H9 (cell line): Measurements from ENCODE around the gene NKAIN2. TPM values are rescaled to one million over a fixed set of nuclear protein-coding genes. Genes with fewer than 3 reads are reported as not detected.

ENCODE experiments used
- DNase-seq: peaks from one replicate; pipeline ENCODE4 v3.0.0-alpha.2; 2017
- H2AFZ ChIP-seq: one replicate; pipeline ENCODE4 v1.6.1; 2013; ENCODE audit warnings: mild to moderate bottlenecking, low read length, control low read depth, moderate library complexity
- H2AK5ac ChIP-seq: 2 replicates; pipeline ENCODE4 v1.6.1; 2013; ENCODE audit warnings: low read length, control low read depth, mixed read lengths; ENCODE audit not compliant: insufficient read length
- H2BK120ac ChIP-seq: one replicate; pipeline ENCODE4 v1.6.1; 2013; ENCODE audit warnings: low read depth, mild to moderate bottlenecking, low read length, control low read depth, inconsistent platforms; ENCODE audit not compliant: poor library complexity, severe bottlenecking
- H2BK12ac ChIP-seq: 2 replicates; pipeline ENCODE4 v1.6.1; 2013; ENCODE audit warnings: low read length, control low read depth, mixed read lengths, low read depth; ENCODE audit not compliant: insufficient read length
- H2BK15ac ChIP-seq: 2 replicates; pipeline ENCODE4 v1.6.1; 2013; ENCODE audit warnings: low read depth, low read length, control low read depth
- H2BK20ac ChIP-seq: one replicate; pipeline ENCODE4 v1.6.1; 2013; ENCODE audit warnings: low read depth, mild to moderate bottlenecking, low read length, control low read depth, inconsistent platforms; ENCODE audit not compliant: poor library complexity, severe bottlenecking
- H2BK5ac ChIP-seq: 2 replicates; pipeline ENCODE4 v1.6.1; 2013; ENCODE audit warnings: low read length, control low read depth, mixed read lengths; ENCODE audit not compliant: insufficient read length
- H3K14ac ChIP-seq: 2 replicates; pipeline ENCODE4 v1.6.1; 2013; ENCODE audit warnings: low read length, control low read depth; ENCODE audit not compliant: insufficient read depth
- H3K18ac ChIP-seq: 2 replicates; pipeline ENCODE4 v1.6.1; 2013; ENCODE audit warnings: low read depth, mild to moderate bottlenecking, mixed read lengths, low read length, control low read depth; ENCODE audit not compliant: insufficient read length
- H3K23ac ChIP-seq: 2 replicates; pipeline ENCODE4 v1.6.1; 2013; ENCODE audit warnings: low read length, control low read depth, mixed read lengths, low read depth; ENCODE audit not compliant: insufficient read length
- H3K23me2 ChIP-seq: 2 replicates; pipeline ENCODE4 v1.6.1; 2013; ENCODE audit warnings: low read depth, mild to moderate bottlenecking, mixed read lengths, low read length, control low read depth; ENCODE audit not compliant: insufficient read length, poor library complexity, severe bottlenecking
- H3K27ac ChIP-seq: 2 replicates; pipeline ENCODE4 v1.5.1; 2013; ENCODE audit warnings: low read length, control low read depth, mixed read lengths, low read depth; ENCODE audit not compliant: insufficient read length
- H3K27me3 ChIP-seq: 2 replicates; pipeline ENCODE4 v1.6.1; 2013; ENCODE audit warnings: low read length, control low read depth, inconsistent platforms; ENCODE audit not compliant: insufficient read depth
- H3K4ac ChIP-seq: 2 replicates; pipeline ENCODE4 v1.6.1; 2013; ENCODE audit warnings: low read depth, mild to moderate bottlenecking, control low read depth, inconsistent platforms, low read length, moderate library complexity
- H3K4me1 ChIP-seq: 2 replicates; pipeline ENCODE4 v1.6.1; 2013; ENCODE audit warnings: low read length, control low read depth, inconsistent platforms; ENCODE audit not compliant: insufficient read depth
- H3K4me2 ChIP-seq: 2 replicates; pipeline ENCODE4 v1.6.1; 2013; ENCODE audit warnings: low read length, control low read depth, mixed read lengths; ENCODE audit not compliant: insufficient read length, insufficient read depth
- H3K56ac ChIP-seq: 2 replicates; pipeline ENCODE4 v1.6.1; 2013; ENCODE audit warnings: low read depth, mild to moderate bottlenecking, mixed read lengths, low read length, control low read depth; ENCODE audit not compliant: insufficient read length
- H3K79me1 ChIP-seq: 2 replicates; pipeline ENCODE4 v1.6.1; 2013; ENCODE audit warnings: low read depth, mild to moderate bottlenecking, moderate library complexity, low read length, control low read depth, inconsistent platforms; ENCODE audit not compliant: insufficient read depth, poor library complexity, severe bottlenecking
- H3K79me2 ChIP-seq: 2 replicates; pipeline ENCODE4 v1.6.1; 2013; ENCODE audit warnings: low read length, control low read depth, inconsistent platforms; ENCODE audit not compliant: insufficient read depth
- H3K9ac ChIP-seq: 2 replicates; pipeline ENCODE4 v1.6.1; 2013; ENCODE audit warnings: low read length, control low read depth, mixed read lengths; ENCODE audit not compliant: insufficient read length; ENCODE audit errors: extremely low read depth
- H3K9me3 ChIP-seq: one replicate; pipeline ENCODE4 v1.6.1; 2013; ENCODE audit warnings: low read depth, low read length, inconsistent platforms; ENCODE audit not compliant: control insufficient read depth
- H3T11ph ChIP-seq: one replicate; pipeline ENCODE4 v1.6.1; 2013; ENCODE audit warnings: mild to moderate bottlenecking, low read length, control low read depth, inconsistent platforms
- H4K20me1 ChIP-seq: one replicate; pipeline ENCODE4 v1.6.1; 2013; ENCODE audit not compliant: control insufficient read depth, insufficient read length, insufficient read depth
- H4K5ac ChIP-seq: 2 replicates; pipeline ENCODE4 v1.6.1; 2013; ENCODE audit warnings: low read depth, mild to moderate bottlenecking, mixed read lengths, low read length, control low read depth; ENCODE audit not compliant: insufficient read length
- H4K8ac ChIP-seq: replicated peaks from 2 replicates; pipeline ENCODE4 v1.6.1; 2013; ENCODE audit warnings: low read length, control low read depth, mixed read lengths, low read depth; ENCODE audit not compliant: insufficient read length
- H4K91ac ChIP-seq: 2 replicates; pipeline ENCODE4 v1.6.1; 2013; ENCODE audit warnings: low read depth, mild to moderate bottlenecking, moderate library complexity, mixed read lengths, low read length, control low read depth; ENCODE audit not compliant: insufficient read length
- H3K27ac Mint-ChIP-seq, 3 experiments: 2 replicates in 2 of 3; 3 replicates in 1 of 3; pipeline ENCODE4 v1.8.0; 2020 to 2021; ENCODE audit warnings: mixed read lengths in 3 of 3, mild to moderate bottlenecking in 1 of 3, moderate library complexity in 1 of 3
- H3K27me3 Mint-ChIP-seq: 2 replicates; pipeline ENCODE4 v1.8.0; 2021; ENCODE audit warnings: low read depth, mild to moderate bottlenecking, moderate library complexity, mixed read lengths
- H3K36me3 Mint-ChIP-seq, 3 experiments: 2 replicates in 2 of 3; 3 replicates in 1 of 3; pipeline ENCODE4 v1.8.0; 2020 to 2021; ENCODE audit warnings: low read depth in 3 of 3, mixed read lengths in 3 of 3; ENCODE audit not compliant: insufficient read depth in 1 of 3
- H3K4me1 Mint-ChIP-seq, 2 experiments: 2 replicates each; pipeline ENCODE4 v1.8.0; 2020; ENCODE audit warnings: mixed read lengths in 2 of 2
- H3K4me3 Mint-ChIP-seq, 2 experiments: 2 replicates in 1 of 2; 3 replicates in 1 of 2; pipeline ENCODE4 v1.8.0; 2020 to 2021; ENCODE audit warnings: mild to moderate bottlenecking in 2 of 2, mixed read lengths in 2 of 2, moderate library complexity in 1 of 2
- H3K9me3 Mint-ChIP-seq, 2 experiments: 2 replicates in 1 of 2; 3 replicates in 1 of 2; pipeline ENCODE4 v1.8.0; 2020; ENCODE audit warnings: mild to moderate bottlenecking in 2 of 2, mixed read lengths in 2 of 2, moderate library complexity in 1 of 2
- WGBS: extraction: QIAGEN DNeasy Blood & Tissue Kit; methylation state at CpG from one replicate; pipeline ENCODE4 v1.1.7; 2013; ENCODE audit warnings: missing lambda C conversion rate, low lambda C conversion rate, mixed read lengths; ENCODE audit not compliant: insufficient read length; ENCODE audit errors: extremely low coverage; 5-methylcytosine and 5-hydroxymethylcytosine counted together
- total RNA-seq: library from RNA; stranded (reverse); gene quantifications from 2 replicates; pipeline ENCODE4 v1.2.1, GENCODE V29; 2021
- TF ChIP-seq, protein P1 (sequence below): fragments of 200-600 bp; sonication (generic); conservative IDR thresholded peaks from 3 replicates; pipeline ENCODE4 v1.8.0; 2021; ENCODE audit warnings: antibody characterized with exemption, mild to moderate bottlenecking

NKAIN2 gene
- total RNA-seq, 1 experiment from 2014 or later, result 0.17 TPM

DNA sequence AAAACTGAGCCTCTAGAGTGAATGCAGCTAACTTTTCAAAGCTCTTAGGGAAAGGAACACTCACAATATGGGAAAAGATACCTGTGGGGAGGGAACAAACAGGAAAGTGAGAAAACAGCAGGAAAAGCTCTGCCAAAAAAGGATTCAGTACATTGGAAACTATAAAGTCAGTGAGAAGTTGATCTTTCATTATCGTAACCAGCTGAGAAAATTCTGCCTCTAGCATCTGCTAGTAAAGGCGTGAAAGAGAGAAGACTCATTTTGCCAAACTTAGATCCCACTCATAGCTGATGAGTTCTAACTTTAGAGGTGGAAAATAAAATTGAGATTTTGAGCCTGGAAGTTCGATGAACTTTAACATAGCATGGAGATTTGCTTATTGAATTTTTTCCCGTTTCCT lies 836.8 kb downstream of the NKAIN2 start:
- Histone ChIP-seq H3K27ac (no peak overlapping the region), H3K14ac (no peak overlapping the region), H3K4me2 (no peak overlapping the region), H2BK5ac (no peak overlapping the region), H3K23me2 (no peaks in the 10 kb centered on the region), H2AK5ac (no peak overlapping the region), H3K79me1 (no peaks in the 10 kb centered on the region), H3K18ac (no peak overlapping the region), H2BK20ac (no peak overlapping the region), H4K5ac (no peak overlapping the region), H3K27me3 (no peaks in the 10 kb centered on the region), H2BK120ac (no peak overlapping the region), H3T11ph (no peak overlapping the region), H3K23ac (no peak overlapping the region), H4K20me1 (no peaks in the 10 kb centered on the region), H2BK15ac (no peak overlapping the region), H2BK12ac (no peak overlapping the region), H3K9me3 (no peaks in the 10 kb centered on the region), H2AFZ (no peak overlapping the region), H3K4me1 (no peaks in the 10 kb centered on the region), H3K56ac (no peak overlapping the region), H3K9ac (no peak overlapping the region), H4K91ac (no peak overlapping the region), H3K4ac (no peak overlapping the region), H3K79me2 (no peaks in the 10 kb centered on the region), H4K8ac (no peak overlapping the region)
- no peaks in the 10 kb centered on the region for H3K36me3 Mint-ChIP-seq
- 100% methylated on average over 1 of the region's 4 CpGs for WGBS
- TF ChIP-seq, protein P1, sequence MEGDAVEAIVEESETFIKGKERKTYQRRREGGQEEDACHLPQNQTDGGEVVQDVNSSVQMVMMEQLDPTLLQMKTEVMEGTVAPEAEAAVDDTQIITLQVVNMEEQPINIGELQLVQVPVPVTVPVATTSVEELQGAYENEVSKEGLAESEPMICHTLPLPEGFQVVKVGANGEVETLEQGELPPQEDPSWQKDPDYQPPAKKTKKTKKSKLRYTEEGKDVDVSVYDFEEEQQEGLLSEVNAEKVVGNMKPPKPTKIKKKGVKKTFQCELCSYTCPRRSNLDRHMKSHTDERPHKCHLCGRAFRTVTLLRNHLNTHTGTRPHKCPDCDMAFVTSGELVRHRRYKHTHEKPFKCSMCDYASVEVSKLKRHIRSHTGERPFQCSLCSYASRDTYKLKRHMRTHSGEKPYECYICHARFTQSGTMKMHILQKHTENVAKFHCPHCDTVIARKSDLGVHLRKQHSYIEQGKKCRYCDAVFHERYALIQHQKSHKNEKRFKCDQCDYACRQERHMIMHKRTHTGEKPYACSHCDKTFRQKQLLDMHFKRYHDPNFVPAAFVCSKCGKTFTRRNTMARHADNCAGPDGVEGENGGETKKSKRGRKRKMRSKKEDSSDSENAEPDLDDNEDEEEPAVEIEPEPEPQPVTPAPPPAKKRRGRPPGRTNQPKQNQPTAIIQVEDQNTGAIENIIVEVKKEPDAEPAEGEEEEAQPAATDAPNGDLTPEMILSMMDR, result no peak
- peaks cover 0 to 2% of the 10 kb centered on the region in 2 experiments; a peak in 1 of 4 replicates for H3K4me1 Mint-ChIP-seq
- H3K9me3 Mint-ChIP-seq, result no peaks in the 10 kb centered on the region
- no peak overlapping the region for H3K27ac Mint-ChIP-seq
- H3K27me3 Mint-ChIP-seq, result no peaks in the 10 kb centered on the region
- no peak for DNase-seq
- no peak overlapping the region for H3K4me3 Mint-ChIP-seq
